EH (cell line): ENCODE data around the gene CENPE.

Experiments
- DNase-seq: peaks from one replicate; pipeline ENCODE4 v3.0.0-alpha.2; 2015; ENCODE audit warnings: low read depth

CENPE gene

GRCh38 chr4:103136671-103137445 lies 61.3 kb downstream of the CENPE start:
- DNase-seq: no peak

- no peak for DNase-seq
These were observed 69.0 kb downstream of the CENPE start for GRCh38 chr4:103129174-103129573.

- DNase-seq: no peak
These were observed 72.0 kb downstream of the CENPE start for GRCh38 chr4:103126126-103126525.

- no peak for DNase-seq
These were observed 75.0 kb downstream of the CENPE start for GRCh38 chr4:103123114-103123513.

GRCh38 chr4:103118166-103118565 lies 80.0 kb downstream of the CENPE start:
- DNase-seq: peak; percentile 9

- no peak for DNase-seq
These were observed 86.5 kb downstream of the CENPE start for GRCh38 chr4:103111598-103111997.

- DNase-seq: no peak
These were observed 89.6 kb downstream of the CENPE start for GRCh38 chr4:103108542-103108941.

- peak; percentile 32 for DNase-seq
These were observed 92.4 kb downstream of the CENPE start for GRCh38 chr4:103105558-103106356.

GRCh38 chr4:103104886-103105285 lies 93.3 kb downstream of the CENPE start:
- DNase-seq: no peak

GRCh38 chr4:103100691-103101090 lies 97.5 kb downstream of the CENPE start:
- no peak for DNase-seq

- DNase-seq: peak; percentile 94
These were observed 98.3 kb downstream of the CENPE start, which contains the start of gene BDH2 for GRCh38 chr4:103099691-103100392. BDH2 (minus strand) TSS chr4:103099834; CDS start chr4:103096254, 3,580 bp downstream.

GRCh38 chr4:103098756-103099440 lies 99.2 kb downstream of the CENPE start:
- DNase-seq: peak; percentile 37

GRCh38 chr4:103098341-103098740 lies 99.8 kb downstream of the CENPE start:
- DNase-seq: no peak

GRCh38 chr4:103097112-103097511 lies 101.0 kb downstream of the CENPE start:
- DNase-seq: no peak

- DNase-seq: no peak
These were observed 103.1 kb downstream of the CENPE start for GRCh38 chr4:103095080-103095479.

- DNase-seq: no peak
These were observed 105.9 kb downstream of the CENPE start for GRCh38 chr4:103092245-103092644.

- peak; percentile 72 for DNase-seq
These were observed 106.4 kb downstream of the CENPE start for GRCh38 chr4:103091601-103092223.

GRCh38 chr4:103089481-103089880 lies 108.7 kb downstream of the CENPE start:
- DNase-seq: no peak

GRCh38 chr4:103086551-103086950 lies 111.6 kb downstream of the CENPE start:
- no peak for DNase-seq

- DNase-seq: no peak
These were observed 112.5 kb downstream of the CENPE start for GRCh38 chr4:103085555-103086196.

GRCh38 chr4:103079621-103080020 lies 118.5 kb downstream of the CENPE start:
- no peak for DNase-seq
